SIG-M5 (cell line): ENCODE results near the gene RPL10.

Experiments
- DNase-seq: peaks from one replicate; lab custom pipeline; 2025; lab: John Stamatoyannopoulos, UW

The RPL10 gene

GRCh38 chrX:154430916-154431315 is 32.7 kb downstream of the RPL10 start:
- no peak for DNase-seq

- DNase-seq, result no peak
These were observed 33.2 kb downstream of the RPL10 start for GRCh38 chrX:154431341-154431740.

- DNase-seq, result no peak
These were observed 34.0 kb downstream of the RPL10 start for GRCh38 chrX:154432210-154432609.

- DNase-seq, result no peak
These were observed 35.4 kb downstream of the RPL10 start for GRCh38 chrX:154433605-154434004.

GRCh38 chrX:154434394-154435168 is 36.4 kb downstream of the RPL10 start:
- no peak for DNase-seq

GRCh38 chrX:154435171-154435733 is 37.1 kb downstream of the RPL10 start:
- DNase-seq, result no peak

GRCh38 chrX:154436374-154436982 is 38.3 kb downstream of the RPL10 start:
- DNase-seq, result no peak

- no peak for DNase-seq
These were observed 39.0 kb downstream of the RPL10 start, which contains the start of gene GDI1 for GRCh38 chrX:154436983-154437752. Gene GDI1 (plus strand): TSS chrX:154437154. CDS start chrX:154437255, 101 bp downstream.

GRCh38 chrX:154437971-154438893 is 40.1 kb downstream of the RPL10 start:
- no peak for DNase-seq

- no peak for DNase-seq
These were observed 41.7 kb downstream of the RPL10 start for GRCh38 chrX:154439841-154440240.

- no peak for DNase-seq
These were observed 42.6 kb downstream of the RPL10 start for GRCh38 chrX:154440623-154441357.

- no peak for DNase-seq
These were observed 43.4 kb downstream of the RPL10 start for GRCh38 chrX:154441564-154441963.

GRCh38 chrX:154441984-154442707 is 44.0 kb downstream of the RPL10 start:
- DNase-seq, result no peak

GRCh38 chrX:154443479-154443910 is 45.3 kb downstream of the RPL10 start:
- DNase-seq, result no peak

GRCh38 chrX:154443992-154444754 is 46.0 kb downstream of the RPL10 start, which contains the start of gene FAM50A:
Gene FAM50A (plus strand): TSS chrX:154444141. CDS start chrX:154444236, 95 bp downstream.
- DNase-seq, result no peak

GRCh38 chrX:154444755-154445246 is 46.6 kb downstream of the RPL10 start:
- DNase-seq, result no peak

- no peak for DNase-seq
These were observed 47.6 kb downstream of the RPL10 start for GRCh38 chrX:154445776-154446175.

GRCh38 chrX:154446430-154446829 is 48.3 kb downstream of the RPL10 start:
- DNase-seq, result no peak

GRCh38 chrX:154448484-154448883 is 50.3 kb downstream of the RPL10 start:
- DNase-seq, result no peak
